ENCODE data around the gene CLIC4. TPM values are rescaled to one million over a fixed set of nuclear protein-coding genes. Genes with fewer than 3 reads are reported as not detected.
A peak's percentile ranks its signal among the peaks of the same experiment; 100 is the strongest.

The CLIC4 gene
- total RNA-seq, 4 donors from 2014 or later: 37.3 to 74.5 (median 45.6) TPM

DNA sequence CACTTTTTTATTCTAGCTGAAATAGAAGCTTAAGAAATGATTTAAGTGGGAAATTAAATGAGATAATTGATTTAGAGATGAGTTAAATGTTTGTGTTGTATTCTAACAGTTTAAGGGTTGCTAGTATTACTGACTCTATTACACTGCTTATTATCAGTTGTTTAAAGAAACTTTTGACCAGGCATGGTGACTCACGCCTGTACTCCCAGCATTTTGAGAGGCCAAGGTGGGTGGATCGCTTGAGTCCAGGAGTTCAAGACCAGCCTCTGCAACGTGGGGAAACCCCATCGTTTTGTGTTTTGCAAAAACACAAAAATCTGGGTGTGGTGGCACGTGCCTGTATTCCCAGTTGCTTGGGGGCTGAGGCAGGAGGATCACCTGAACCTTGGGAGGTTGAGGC is 14.2 kb downstream of the CLIC4 start:
- H3K4me1 ChIP-seq: peaks cover 0 to 8% of the 10 kb centered on the region in 2 donors
- no peak overlapping the region for H3K27ac ChIP-seq
- TF ChIP-seq POLR2A (IDR thresholded peaks at IDR 0.05) (no peak), CTCF (IDR thresholded peaks at IDR 0.05 in 4 of 5, conservative IDR thresholded peaks at IDR 0.05 in 1 of 5) (no peak)
- intact Hi-C loops (cut with DNase I; ENCODE audit: low total_unique reads) (no loop called here), in situ Hi-C loops (cut with MboI; ENCODE audit: low sequenced_read_pairs in 4 of 4) (no loop called here)
- no peaks in the 10 kb centered on the region for H3K36me3 ChIP-seq
- no peak overlapping the region for H3K4me3 ChIP-seq
- no peaks in the 10 kb centered on the region for H3K27me3 ChIP-seq
- no peaks in the 10 kb centered on the region for H3K9me3 ChIP-seq
- ATAC-seq (no peak), DNase-seq (no peak)

DNA sequence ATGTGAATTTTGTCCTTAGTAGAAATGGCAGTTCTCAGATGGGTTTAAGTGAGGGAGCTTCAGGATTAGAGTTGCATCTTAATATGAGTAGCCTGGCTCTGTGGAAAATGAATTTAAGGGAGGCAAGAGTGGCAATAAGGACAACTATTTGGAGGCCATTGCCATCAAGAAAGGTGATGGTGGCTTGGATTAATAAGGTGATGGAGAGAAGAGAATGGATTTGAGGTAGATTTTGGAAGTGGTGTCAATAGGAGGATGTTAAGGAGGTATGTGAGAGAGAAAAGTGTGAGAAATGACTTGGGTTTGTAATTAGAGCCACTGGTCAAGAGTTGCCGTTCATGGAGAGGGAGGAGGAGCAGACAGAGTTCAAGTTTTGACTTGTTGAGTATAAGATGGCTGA is 16.3 kb downstream of the CLIC4 start:
- DNase-seq (no peak), ATAC-seq (no peak)
- Histone ChIP-seq H3K4me3 (no peak overlapping the region), H3K9me3 (no peaks in the 10 kb centered on the region), H3K4me1 (peaks cover 0 to 8% of the 10 kb centered on the region in 2 donors), H3K36me3 (no peaks in the 10 kb centered on the region), H3K27ac (no peak overlapping the region), H3K27me3 (no peaks in the 10 kb centered on the region)
- in situ Hi-C loops (cut with MboI; ENCODE audit: low sequenced_read_pairs in 4 of 4): no loop called here
- TF ChIP-seq CTCF (IDR thresholded peaks at IDR 0.05 in 4 of 5, conservative IDR thresholded peaks at IDR 0.05 in 1 of 5) (no peak), POLR2A (IDR thresholded peaks at IDR 0.05) (no peak)
- intact Hi-C loops (cut with DNase I; ENCODE audit: low total_unique reads): no loop called here

- in situ Hi-C loops (cut with MboI; ENCODE audit: low sequenced_read_pairs in 4 of 4): no loop called here
- Histone ChIP-seq H3K27ac (peak overlapping the region in 2 of 4 donors; percentile 14 to 20), H3K27me3 (no peaks in the 10 kb centered on the region)
Observed at GRCh38 chr1:24762133-24762676, 17.0 kb downstream of the CLIC4 start.

DNA sequence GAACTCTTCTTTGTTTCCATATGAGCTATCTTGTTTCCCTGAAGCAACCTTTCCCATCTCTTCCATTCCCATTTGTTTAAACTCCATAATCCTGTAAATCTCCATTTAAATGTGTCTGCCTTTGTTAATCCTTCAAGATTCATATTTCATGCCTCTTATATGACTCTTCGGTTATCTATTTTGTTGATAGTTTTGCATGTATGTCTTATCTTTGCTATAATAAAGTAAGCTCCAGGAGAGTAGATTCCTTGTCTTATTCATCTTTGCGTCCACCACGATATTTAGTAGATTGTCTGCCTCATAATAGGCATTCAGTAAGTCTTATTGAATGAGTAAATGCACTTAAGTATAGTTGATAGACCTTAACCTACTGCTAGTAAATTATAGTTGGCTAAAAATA is 18.4 kb downstream of the CLIC4 start:
- ATAC-seq: no peak
- H3K27ac ChIP-seq: no peak overlapping the region
- H3K4me1 ChIP-seq: peaks cover 0 to 8% of the 10 kb centered on the region in 2 donors
- H3K4me3 ChIP-seq: no peak overlapping the region
- intact Hi-C loops (cut with DNase I; ENCODE audit: low total_unique reads): no loop called here
- H3K9me3 ChIP-seq: no peaks in the 10 kb centered on the region
- no peaks in the 10 kb centered on the region for H3K27me3 ChIP-seq
- no peak for TF ChIP-seq CTCF (IDR thresholded peaks at IDR 0.05 in 4 of 5, conservative IDR thresholded peaks at IDR 0.05 in 1 of 5)
- TF ChIP-seq POLR2A (IDR thresholded peaks at IDR 0.05): no peak
- no peak for DNase-seq
- H3K36me3 ChIP-seq: no peaks in the 10 kb centered on the region
- in situ Hi-C loops (cut with MboI; ENCODE audit: low sequenced_read_pairs in 4 of 4): no loop called here

More at GRCh38 chr1:24762133-24762676, 17.0 kb downstream of the CLIC4 start:
- no peaks in the 10 kb centered on the region for H3K36me3 ChIP-seq
- intact Hi-C loops (cut with DNase I; ENCODE audit: low total_unique reads): no loop called here
- DNase-seq: no peak
- H3K4me1 ChIP-seq: peaks cover 0 to 8% of the 10 kb centered on the region in 2 donors
- ATAC-seq: no peak
- TF ChIP-seq CTCF (IDR thresholded peaks at IDR 0.05 in 4 of 5, conservative IDR thresholded peaks at IDR 0.05 in 1 of 5): no peak
- TF ChIP-seq POLR2A (IDR thresholded peaks at IDR 0.05): no peak
- H3K4me3 ChIP-seq: no peak overlapping the region
- H3K9me3 ChIP-seq: no peaks in the 10 kb centered on the region

DNA sequence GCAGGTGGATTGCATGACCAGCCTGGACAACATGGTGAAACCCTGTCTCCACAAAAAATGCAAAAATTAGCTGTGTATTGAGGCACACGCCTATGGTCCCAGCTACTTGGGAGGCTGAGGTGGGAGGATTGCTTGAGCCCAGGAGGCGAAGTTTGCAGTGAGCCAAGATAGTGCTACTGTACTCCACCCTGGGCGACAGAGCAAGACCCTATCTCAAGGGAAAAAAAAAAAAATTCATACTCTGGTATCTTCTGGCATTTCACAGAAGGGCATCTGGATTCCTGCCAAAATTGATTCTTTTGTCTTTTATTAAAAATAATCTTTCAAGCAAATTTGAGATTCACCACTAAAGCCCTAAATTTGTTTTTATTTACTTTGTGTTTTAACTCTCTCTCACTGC is 19.2 kb downstream of the CLIC4 start:
- H3K27ac ChIP-seq: peak overlapping the region in 3 of 4 donors; percentile 4 to 22 (median 18)
- H3K4me3 ChIP-seq: no peak overlapping the region
- H3K4me1 ChIP-seq: peaks cover 1 to 8% of the 10 kb centered on the region in 2 donors
- TF ChIP-seq CTCF (IDR thresholded peaks at IDR 0.05 in 4 of 5, conservative IDR thresholded peaks at IDR 0.05 in 1 of 5) (no peak), POLR2A (IDR thresholded peaks at IDR 0.05) (no peak)
- ATAC-seq: no peak
- H3K36me3 ChIP-seq: no peaks in the 10 kb centered on the region
- intact Hi-C loops (cut with DNase I; ENCODE audit: low total_unique reads): no loop called here
- in situ Hi-C loops (cut with MboI; ENCODE audit: low sequenced_read_pairs in 4 of 4): no loop called here
- DNase-seq: no peak
- H3K9me3 ChIP-seq: no peaks in the 10 kb centered on the region
- no peaks in the 10 kb centered on the region for H3K27me3 ChIP-seq
